HepG2 (cell line): ENCODE results near the gene ARL4D. TPM values are rescaled to one million over a fixed set of nuclear protein-coding genes. Genes with fewer than 3 reads are reported as not detected.

Source experiments
- AHR ChIP-seq: IDR thresholded peaks from 2 replicates; pipeline ENCODE4 v1.6.1; 2018; ENCODE audit warnings: missing genetic modification reagents, missing compliant biosample characterization
- ARID4A ChIP-seq: sonication (generic); formaldehyde crosslinking; IDR thresholded peaks from 2 replicates; pipeline ENCODE4 v1.5.0; 2020; ENCODE audit warnings: mild to moderate bottlenecking, missing genetic modification reagents, borderline replicate concordance
- ELF3 ChIP-seq: IDR thresholded peaks from 2 replicates; pipeline ENCODE4 v1.6.1; 2016; ENCODE audit warnings: missing genetic modification reagents, missing compliant biosample characterization
- KDM5B ChIP-seq: sonication (generic); formaldehyde crosslinking; IDR thresholded peaks from 2 replicates; pipeline ENCODE4 v1.4.0; 2020; ENCODE audit warnings: missing genetic modification reagents, mild to moderate bottlenecking, borderline replicate concordance
- NFYC ChIP-seq: IDR thresholded peaks from 2 replicates; pipeline ENCODE4 v1.6.1; 2016; ENCODE audit warnings: missing genetic modification reagents, missing compliant biosample characterization
- POLR2AphosphoS5 ChIP-seq: IDR thresholded peaks from 2 replicates; pipeline ENCODE4 v1.6.1; 2012; ENCODE audit warnings: low read depth, low read length
- SIX1 ChIP-seq: sonication (generic); formaldehyde crosslinking; IDR thresholded peaks from 2 replicates; pipeline ENCODE4 v1.4.0; 2020; ENCODE audit warnings: missing genetic modification reagents, borderline replicate concordance
- TEAD3 ChIP-seq: optimal IDR thresholded peaks from 2 replicates; pipeline ENCODE3; 2016; ENCODE audit warnings: borderline replicate concordance
- ZNF20 ChIP-seq: sonication (generic); formaldehyde crosslinking; IDR thresholded peaks from 2 replicates; pipeline ENCODE4 v1.4.0; 2020; ENCODE audit warnings: mild to moderate bottlenecking, moderate library complexity, missing genetic modification reagents
- ZNF501 ChIP-seq: sonication (generic); formaldehyde crosslinking; IDR thresholded peaks from 2 replicates; pipeline ENCODE4 v1.5.1; 2020; ENCODE audit warnings: mild to moderate bottlenecking, moderate library complexity, missing genetic modification reagents
- ZNF547 ChIP-seq: sonication (generic); formaldehyde crosslinking; IDR thresholded peaks from 2 replicates; pipeline ENCODE4 v1.5.1; 2020; ENCODE audit warnings: mild to moderate bottlenecking, missing genetic modification reagents
- polyA plus RNA-seq, 8 experiments: library from polyadenylated mRNA; depleted of rRNA in 3 of 8; stranded (reverse) in 7 of 8; unstranded in 1 of 8; fragments of >200 nt; fragmentation: Illumina TruSeq in 4 of 8; extraction: Trizol in 4 of 8; gene quantifications; 2 replicates each; pipeline versions ENCODE4 v1.2.1 to v1.2.3, GENCODE V29; 2011 to 2016; ENCODE audit warnings: low read depth in 4 of 8, missing spikeins in 1 of 8, mixed read lengths in 1 of 8; ENCODE audit not compliant: insufficient read depth in 1 of 8
- total RNA-seq, 5 experiments: library from RNA; depleted of rRNA; stranded (reverse); fragments of >200 nt; fragmentation: Illumina TruSeq; extraction: Trizol; gene quantifications; 2 replicates each; pipeline ENCODE4 v1.2.3, GENCODE V29; 2016; ENCODE audit warnings: low read depth in 1 of 5
- TF ChIP-seq, protein P1 (sequence below): sonication (generic); formaldehyde crosslinking; IDR thresholded peaks from 2 replicates; pipeline ENCODE4 v1.5.0; 2020; ENCODE audit warnings: missing genetic modification reagents
- TF ChIP-seq, protein P2 (sequence below): sonication (generic); formaldehyde crosslinking; IDR thresholded peaks from 2 replicates; pipeline ENCODE4 v1.4.0; 2020; ENCODE audit warnings: missing genetic modification reagents
- TF ChIP-seq, protein P3 (sequence below): IDR thresholded peaks from 2 replicates; pipeline ENCODE4 v1.4.0; 2020; ENCODE audit warnings: mild to moderate bottlenecking, missing genetic modification reagents

The ARL4D gene
- total and polyA plus RNA-seq, 2 of the 13 experiments (the other 11 are each of a cell fraction or from before 2014, with no cell fraction given): 9.0 to 25.9 TPM

GRCh38 chr17:43385046-43385831 is 13.6 kb upstream of the ARL4D start (continued):
- TF ChIP-seq, protein P1, sequence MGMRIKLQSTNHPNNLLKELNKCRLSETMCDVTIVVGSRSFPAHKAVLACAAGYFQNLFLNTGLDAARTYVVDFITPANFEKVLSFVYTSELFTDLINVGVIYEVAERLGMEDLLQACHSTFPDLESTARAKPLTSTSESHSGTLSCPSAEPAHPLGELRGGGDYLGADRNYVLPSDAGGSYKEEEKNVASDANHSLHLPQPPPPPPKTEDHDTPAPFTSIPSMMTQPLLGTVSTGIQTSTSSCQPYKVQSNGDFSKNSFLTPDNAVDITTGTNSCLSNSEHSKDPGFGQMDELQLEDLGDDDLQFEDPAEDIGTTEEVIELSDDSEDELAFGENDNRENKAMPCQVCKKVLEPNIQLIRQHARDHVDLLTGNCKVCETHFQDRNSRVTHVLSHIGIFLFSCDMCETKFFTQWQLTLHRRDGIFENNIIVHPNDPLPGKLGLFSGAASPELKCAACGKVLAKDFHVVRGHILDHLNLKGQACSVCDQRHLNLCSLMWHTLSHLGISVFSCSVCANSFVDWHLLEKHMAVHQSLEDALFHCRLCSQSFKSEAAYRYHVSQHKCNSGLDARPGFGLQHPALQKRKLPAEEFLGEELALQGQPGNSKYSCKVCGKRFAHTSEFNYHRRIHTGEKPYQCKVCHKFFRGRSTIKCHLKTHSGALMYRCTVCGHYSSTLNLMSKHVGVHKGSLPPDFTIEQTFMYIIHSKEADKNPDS: 0 out of 2 replicates have a peak, but pooled peaks have one; percentile 42
- TF ChIP-seq POLR2AphosphoS5 (0 out of 2 replicates have a peak, but pooled peaks have one; percentile 5), ARID4A (CRISPR knock-in tag) (0 out of 2 replicates have a peak, but pooled peaks have one; percentile 28), ZNF20 (CRISPR knock-in tag) (no peak), ZNF501 (CRISPR knock-in tag) (peak; percentile 59; the same call in 1 of the 2 replicates), KDM5B (CRISPR knock-in tag) (no peak), ZNF547 (CRISPR knock-in tag) (0 out of 2 replicates have a peak, but pooled peaks have one; percentile 25), SIX1 (CRISPR knock-in tag) (no peak), NFYC (CRISPR knock-in tag) (no peak), ELF3 (CRISPR knock-in tag) (peak; percentile 15; the same call in 1 of the 2 replicates), TEAD3 (CRISPR knock-in tag) (no peak), AHR (CRISPR knock-in tag) (no peak)
- TF ChIP-seq, protein P2, sequence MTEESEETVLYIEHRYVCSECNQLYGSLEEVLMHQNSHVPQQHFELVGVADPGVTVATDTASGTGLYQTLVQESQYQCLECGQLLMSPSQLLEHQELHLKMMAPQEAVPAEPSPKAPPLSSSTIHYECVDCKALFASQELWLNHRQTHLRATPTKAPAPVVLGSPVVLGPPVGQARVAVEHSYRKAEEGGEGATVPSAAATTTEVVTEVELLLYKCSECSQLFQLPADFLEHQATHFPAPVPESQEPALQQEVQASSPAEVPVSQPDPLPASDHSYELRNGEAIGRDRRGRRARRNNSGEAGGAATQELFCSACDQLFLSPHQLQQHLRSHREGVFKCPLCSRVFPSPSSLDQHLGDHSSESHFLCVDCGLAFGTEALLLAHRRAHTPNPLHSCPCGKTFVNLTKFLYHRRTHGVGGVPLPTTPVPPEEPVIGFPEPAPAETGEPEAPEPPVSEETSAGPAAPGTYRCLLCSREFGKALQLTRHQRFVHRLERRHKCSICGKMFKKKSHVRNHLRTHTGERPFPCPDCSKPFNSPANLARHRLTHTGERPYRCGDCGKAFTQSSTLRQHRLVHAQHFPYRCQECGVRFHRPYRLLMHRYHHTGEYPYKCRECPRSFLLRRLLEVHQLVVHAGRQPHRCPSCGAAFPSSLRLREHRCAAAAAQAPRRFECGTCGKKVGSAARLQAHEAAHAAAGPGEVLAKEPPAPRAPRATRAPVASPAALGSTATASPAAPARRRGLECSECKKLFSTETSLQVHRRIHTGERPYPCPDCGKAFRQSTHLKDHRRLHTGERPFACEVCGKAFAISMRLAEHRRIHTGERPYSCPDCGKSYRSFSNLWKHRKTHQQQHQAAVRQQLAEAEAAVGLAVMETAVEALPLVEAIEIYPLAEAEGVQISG (CRISPR knock-in tag): no peak
- TF ChIP-seq, protein P3, sequence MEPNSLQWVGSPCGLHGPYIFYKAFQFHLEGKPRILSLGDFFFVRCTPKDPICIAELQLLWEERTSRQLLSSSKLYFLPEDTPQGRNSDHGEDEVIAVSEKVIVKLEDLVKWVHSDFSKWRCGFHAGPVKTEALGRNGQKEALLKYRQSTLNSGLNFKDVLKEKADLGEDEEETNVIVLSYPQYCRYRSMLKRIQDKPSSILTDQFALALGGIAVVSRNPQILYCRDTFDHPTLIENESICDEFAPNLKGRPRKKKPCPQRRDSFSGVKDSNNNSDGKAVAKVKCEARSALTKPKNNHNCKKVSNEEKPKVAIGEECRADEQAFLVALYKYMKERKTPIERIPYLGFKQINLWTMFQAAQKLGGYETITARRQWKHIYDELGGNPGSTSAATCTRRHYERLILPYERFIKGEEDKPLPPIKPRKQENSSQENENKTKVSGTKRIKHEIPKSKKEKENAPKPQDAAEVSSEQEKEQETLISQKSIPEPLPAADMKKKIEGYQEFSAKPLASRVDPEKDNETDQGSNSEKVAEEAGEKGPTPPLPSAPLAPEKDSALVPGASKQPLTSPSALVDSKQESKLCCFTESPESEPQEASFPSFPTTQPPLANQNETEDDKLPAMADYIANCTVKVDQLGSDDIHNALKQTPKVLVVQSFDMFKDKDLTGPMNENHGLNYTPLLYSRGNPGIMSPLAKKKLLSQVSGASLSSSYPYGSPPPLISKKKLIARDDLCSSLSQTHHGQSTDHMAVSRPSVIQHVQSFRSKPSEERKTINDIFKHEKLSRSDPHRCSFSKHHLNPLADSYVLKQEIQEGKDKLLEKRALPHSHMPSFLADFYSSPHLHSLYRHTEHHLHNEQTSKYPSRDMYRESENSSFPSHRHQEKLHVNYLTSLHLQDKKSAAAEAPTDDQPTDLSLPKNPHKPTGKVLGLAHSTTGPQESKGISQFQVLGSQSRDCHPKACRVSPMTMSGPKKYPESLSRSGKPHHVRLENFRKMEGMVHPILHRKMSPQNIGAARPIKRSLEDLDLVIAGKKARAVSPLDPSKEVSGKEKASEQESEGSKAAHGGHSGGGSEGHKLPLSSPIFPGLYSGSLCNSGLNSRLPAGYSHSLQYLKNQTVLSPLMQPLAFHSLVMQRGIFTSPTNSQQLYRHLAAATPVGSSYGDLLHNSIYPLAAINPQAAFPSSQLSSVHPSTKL (CRISPR knock-in tag): no peak
